CD4-positive, alpha-beta memory T cell (primary cell): ENCODE measurements around the gene PLCG1. TPM values are rescaled to one million over a fixed set of nuclear protein-coding genes. Genes with fewer than 3 reads are reported as not detected.
"Not testable (repeated sequence)": the region's sequence is repeated elsewhere in the genome, so short reads cannot be mapped to it uniquely, and the experiment has no call there.

Experiments
- CTCF ChIA-PET: fragments of 350-600 bp; sonication (Branson Sonifier 250); formaldehyde crosslinking; loops from one replicate; lab custom pipeline; 2021; ENCODE audit warnings: inconsistent platforms; ENCODE audit not compliant: partially characterized antibody; lab: Charles Lee
- POLR2A ChIA-PET: fragments of 350-600 bp; sonication (Branson Sonifier 250); formaldehyde crosslinking; loops from one replicate; lab custom pipeline; 2021; ENCODE audit not compliant: partially characterized antibody; lab: Charles Lee
- DNase-seq, 5 donors: peaks; one replicate each; pipeline versions ENCODE4 v3.0.0 to v3.0.0-alpha.2; 2020 to 2022; ENCODE audit warnings: mixed read lengths in 1 of 5
- H3K27ac ChIP-seq: one replicate; pipeline ENCODE4 v1.7.0; 2013; ENCODE audit warnings: low read depth, low read length
- H3K27me3 ChIP-seq: 2 replicates; pipeline ENCODE4 v1.7.0; 2013; ENCODE audit warnings: mild to moderate bottlenecking, low read length, moderate library complexity; ENCODE audit not compliant: insufficient read depth
- H3K36me3 ChIP-seq: 2 replicates; pipeline ENCODE4 v1.7.0; 2013; ENCODE audit warnings: mild to moderate bottlenecking, low read length, moderate library complexity; ENCODE audit not compliant: insufficient read depth
- H3K4me1 ChIP-seq: 2 replicates; pipeline ENCODE4 v1.7.0; 2013; ENCODE audit warnings: mild to moderate bottlenecking, low read length, moderate library complexity; ENCODE audit not compliant: insufficient read depth
- H3K4me3 ChIP-seq, 2 donors: one replicate each; pipeline ENCODE4 v1.7.0; 2013; ENCODE audit warnings: low read length in 2 of 2, mild to moderate bottlenecking in 1 of 2
- H3K9me3 ChIP-seq, 2 donors: one replicate each; pipeline ENCODE4 v1.7.0; 2013; ENCODE audit warnings: low read length in 2 of 2, control low read depth in 1 of 2; ENCODE audit not compliant: control insufficient read depth in 1 of 2
- H3K27ac Mint-ChIP-seq, 7 donors: one replicate each; pipeline ENCODE4 v1.8.0; 2020 to 2021; ENCODE audit warnings: mixed read lengths in 7 of 7, mild to moderate bottlenecking in 6 of 7, inconsistent platforms in 3 of 7, moderate library complexity in 3 of 7
- H3K27me3 Mint-ChIP-seq, 2 donors: one replicate each; pipeline ENCODE4 v1.8.0; 2020 to 2021; ENCODE audit warnings: mixed read lengths in 2 of 2
- H3K36me3 Mint-ChIP-seq, 2 donors: one replicate each; pipeline ENCODE4 v1.8.0; 2020 to 2021; ENCODE audit warnings: mixed read lengths in 2 of 2, inconsistent platforms in 1 of 2, mild to moderate bottlenecking in 1 of 2
- H3K4me1 Mint-ChIP-seq, 4 donors: one replicate each; pipeline ENCODE4 v1.8.0; 2020 to 2021; ENCODE audit warnings: mixed read lengths in 4 of 4, mild to moderate bottlenecking in 1 of 4
- H3K4me3 Mint-ChIP-seq, 8 donors: one replicate each; pipeline ENCODE4 v1.8.0; 2020 to 2021; ENCODE audit warnings: mixed read lengths in 8 of 8, mild to moderate bottlenecking in 7 of 8, moderate library complexity in 6 of 8, inconsistent platforms in 3 of 8
- H3K9me3 Mint-ChIP-seq, 8 donors: one replicate each; pipeline ENCODE4 v1.8.0; 2020 to 2021; ENCODE audit warnings: mixed read lengths in 8 of 8, mild to moderate bottlenecking in 5 of 8, inconsistent platforms in 3 of 8, moderate library complexity in 1 of 8
- intact Hi-C: fragments of 100-400 bp; cut with micrococcal nuclease; formaldehyde crosslinking; loops from one replicate; pipeline ENCODE4 v1.15.1; 2023
- polyA plus RNA-seq, 2 donors: library from polyadenylated mRNA; unstranded; fragments of 300-500 nt; fragmentation: Illumina TruSeq; gene quantifications; one replicate each; pipeline ENCODE4 v1.2.3, GENCODE V29; 2021
- total RNA-seq, 2 experiments: library from RNA; stranded (reverse); gene quantifications; one replicate each; pipeline ENCODE4 v1.2.3, GENCODE V29; 2021

Gene PLCG1
- total and polyA plus RNA-seq, 4 experiments from 2014 or later = 22.8 to 320 (median 194) TPM

GRCh38 chr20:41124451-41125094 lies 12.8 kb upstream of the PLCG1 start:
- Histone ChIP-seq H3K27ac (no peak overlapping the region), H3K4me3 (no peak overlapping the region), H3K4me1 (no peaks in the 10 kb centered on the region), H3K36me3 (peaks cover 41% of the 10 kb centered on the region), H3K9me3 (no peaks in the 10 kb centered on the region), H3K27me3 (no peaks in the 10 kb centered on the region)
- Mint-ChIP-seq H3K4me1 (peaks cover 5 to 15% (median 10%) of the 10 kb centered on the region in 4 donors), H3K36me3 (peaks cover 41 to 64% of the 10 kb centered on the region in 2 donors), H3K27me3 (no peaks in the 10 kb centered on the region), H3K9me3 (peaks cover 0 to 3% (median 0%) of the 10 kb centered on the region in 8 donors), H3K4me3 (no peak overlapping the region), H3K27ac (peak overlapping the region in 6 of 7 donors; percentile 8 to 75 (median 32))
- POLR2A ChIA-PET = no interaction called here
- DNase-seq = no peak
- intact Hi-C loops = no loop called here
- CTCF ChIA-PET = interaction anchor here (1.0 to 1.3 kb wide), 2 partner anchors 8 to 134 kb away, joined by 3 to 5 read pairs; no protein-coding TSS in a partner anchor

GRCh38 chr20:41125530-41126457 lies 11.5 kb upstream of the PLCG1 start:
- peak overlapping the region in 5 of 7 donors; percentile 7 to 91 (median 42) for H3K27ac Mint-ChIP-seq
- Histone ChIP-seq H3K9me3 (no peaks in the 10 kb centered on the region), H3K27me3 (no peaks in the 10 kb centered on the region), H3K4me3 (no peak overlapping the region), H3K36me3 (peaks cover 35% of the 10 kb centered on the region), H3K27ac (no peak overlapping the region), H3K4me1 (no peaks in the 10 kb centered on the region)
- H3K36me3 Mint-ChIP-seq = peaks cover 37 to 54% of the 10 kb centered on the region in 2 donors
- DNase-seq = no peak
- POLR2A ChIA-PET = no interaction called here
- no peak overlapping the region for H3K4me3 Mint-ChIP-seq
- H3K9me3 Mint-ChIP-seq = peaks cover 0 to 3% (median 0%) of the 10 kb centered on the region in 8 donors
- CTCF ChIA-PET = interaction anchor here (1.0 to 1.3 kb wide), 3 partner anchors 10 to 135 kb away, joined by 3 to 5 read pairs (median 3); no protein-coding TSS in a partner anchor
- H3K27me3 Mint-ChIP-seq = no peaks in the 10 kb centered on the region
- H3K4me1 Mint-ChIP-seq = peaks cover 5 to 10% (median 9%) of the 10 kb centered on the region in 4 donors
- intact Hi-C loops = no loop called here

GRCh38 chr20:41126719-41127118 lies 10.6 kb upstream of the PLCG1 start:
- H3K4me1 ChIP-seq = no peaks in the 10 kb centered on the region
- H3K4me3 ChIP-seq = no peak overlapping the region
- H3K9me3 ChIP-seq = no peaks in the 10 kb centered on the region
- peak overlapping the region in 6 of 7 donors; percentile 8 to 91 (median 29) for H3K27ac Mint-ChIP-seq
- H3K36me3 ChIP-seq = peaks cover 26% of the 10 kb centered on the region
- H3K27me3 ChIP-seq = no peaks in the 10 kb centered on the region
- no peak overlapping the region for H3K27ac ChIP-seq
- ChIA-PET POLR2A (no interaction called here), CTCF (interaction anchor here (1.0 to 1.2 kb wide), 2 partner anchors 105 to 136 kb away, joined by 3 read pairs; no protein-coding TSS in a partner anchor)
- intact Hi-C loops = no loop called here
- H3K9me3 Mint-ChIP-seq = peaks cover 0 to 3% (median 0%) of the 10 kb centered on the region in 8 donors
- no peak for DNase-seq
- no peak overlapping the region for H3K4me3 Mint-ChIP-seq
- H3K27me3 Mint-ChIP-seq = no peaks in the 10 kb centered on the region
- H3K4me1 Mint-ChIP-seq = peaks cover 0 to 3% (median 1%) of the 10 kb centered on the region in 4 donors
- H3K36me3 Mint-ChIP-seq = peaks cover 33 to 45% of the 10 kb centered on the region in 2 donors

GRCh38 chr20:41128317-41128716 lies 9.0 kb upstream of the PLCG1 start:
- DNase-seq, intact Hi-C loops, H3K27me3 Mint-ChIP-seq, H3K9me3 Mint-ChIP-seq, H3K4me3 ChIP-seq, H3K27ac Mint-ChIP-seq, H3K4me3 Mint-ChIP-seq, H3K4me1 Mint-ChIP-seq, H3K27ac ChIP-seq, H3K27me3 ChIP-seq, H3K4me1 ChIP-seq, H3K9me3 ChIP-seq, POLR2A ChIA-PET: not testable (repeated sequence)
- peaks cover 20 to 29% of the 10 kb centered on the region in 2 donors for H3K36me3 Mint-ChIP-seq
- peaks cover 11% of the 10 kb centered on the region for H3K36me3 ChIP-seq
- CTCF ChIA-PET = interaction anchor here (1.8 kb wide), 1 partner anchor 45 kb away, joined by 5 read pairs; no protein-coding TSS in a partner anchor

- H3K4me1 Mint-ChIP-seq = peaks cover 19 to 36% (median 31%) of the 10 kb centered on the region in 4 donors
- peaks cover 3 to 5% of the 10 kb centered on the region in 2 donors for H3K36me3 Mint-ChIP-seq
- DNase-seq = no peak
- peak overlapping the region in 6 of 7 donors; percentile 27 to 81 (median 58) for H3K27ac Mint-ChIP-seq
- H3K9me3 Mint-ChIP-seq = peaks cover 0 to 3% (median 0%) of the 10 kb centered on the region in 8 donors
- H3K4me3 Mint-ChIP-seq = no peak overlapping the region
- intact Hi-C loops = no loop called here
- H3K27me3 Mint-ChIP-seq = no peaks in the 10 kb centered on the region
- H3K4me3 ChIP-seq = no peak overlapping the region
- H3K27ac ChIP-seq = no peak overlapping the region
- ChIA-PET POLR2A (interaction anchor here (1.0 kb wide), 1 partner anchor 10 kb away, joined by 4 read pairs; no protein-coding TSS in a partner anchor), CTCF (interaction anchor here (0.7 to 8.7 kb wide), 6 partner anchors 12 to 152 kb away, joined by 3 to 201 read pairs (median 36); no protein-coding TSS in a partner anchor)
- H3K27me3 ChIP-seq = no peaks in the 10 kb centered on the region
- no peaks in the 10 kb centered on the region for H3K36me3 ChIP-seq
- H3K9me3 ChIP-seq = no peaks in the 10 kb centered on the region
- H3K4me1 ChIP-seq = peaks cover 36% of the 10 kb centered on the region
These were observed 5.6 kb upstream of the PLCG1 start for GRCh38 chr20:41131594-41132387.

GRCh38 chr20:41132388-41132775 lies 5.0 kb upstream of the PLCG1 start:
- POLR2A ChIA-PET = interaction anchor here (1.0 kb wide), 1 partner anchor 11 kb away, joined by 4 read pairs; no protein-coding TSS in a partner anchor
- Mint-ChIP-seq H3K27ac (peak overlapping the region in 2 of 7 donors; percentile 27 to 65), H3K4me1 (peaks cover 19 to 36% (median 31%) of the 10 kb centered on the region in 4 donors)
- H3K36me3 ChIP-seq, H3K27me3 Mint-ChIP-seq, intact Hi-C loops, H3K4me3 Mint-ChIP-seq, H3K9me3 Mint-ChIP-seq, H3K36me3 Mint-ChIP-seq, DNase-seq, H3K9me3 ChIP-seq, H3K27me3 ChIP-seq, H3K27ac ChIP-seq, H3K4me3 ChIP-seq: not testable (repeated sequence)
- CTCF ChIA-PET = interaction anchor here (0.6 to 8.7 kb wide), 9 partner anchors 12 to 208 kb away, joined by 3 to 201 read pairs (median 33); partner anchors contain the start of gene LPIN3
- H3K4me1 ChIP-seq = peaks cover 36% of the 10 kb centered on the region
